Ishikawa (cell line): ENCODE data around the gene TBC1D8.

Source experiments
- CEBPB ChIP-seq: IDR thresholded peaks from 2 replicates; pipeline ENCODE4 v1.6.1; 2012
- CREB1 ChIP-seq: IDR thresholded peaks from 2 replicates; pipeline ENCODE4 v1.6.1; 2012; ENCODE audit warnings: low read depth
- EGR1 ChIP-seq: IDR thresholded peaks from 2 replicates; pipeline ENCODE4 v1.6.1; 2012
- EP300 ChIP-seq: IDR thresholded peaks from 2 replicates; pipeline ENCODE4 v1.6.1; 2012; ENCODE audit warnings: borderline replicate concordance
- FOXM1 ChIP-seq: IDR thresholded peaks from 2 replicates; pipeline ENCODE4 v1.6.1; 2012; ENCODE audit warnings: low read depth, borderline replicate concordance
- NFIC ChIP-seq: IDR thresholded peaks from 2 replicates; pipeline ENCODE4 v1.6.1; 2012
- RAD21 ChIP-seq: IDR thresholded peaks from 2 replicates; pipeline ENCODE4 v1.6.1; 2012; ENCODE audit warnings: low read depth
- TAF1 ChIP-seq: IDR thresholded peaks from 2 replicates; pipeline ENCODE4 v1.6.1; 2012; ENCODE audit warnings: low read depth, mild to moderate bottlenecking
- TCF12 ChIP-seq: IDR thresholded peaks from 2 replicates; pipeline ENCODE4 v1.6.1; 2012; ENCODE audit warnings: low read depth
- TEAD4 ChIP-seq: IDR thresholded peaks from 2 replicates; pipeline ENCODE4 v1.6.1; 2012
- YY1 ChIP-seq: IDR thresholded peaks from 2 replicates; pipeline ENCODE4 v1.6.1; 2012; ENCODE audit warnings: low read depth
- ZBTB7A ChIP-seq: IDR thresholded peaks from 2 replicates; pipeline ENCODE4 v1.6.1; 2012; ENCODE audit warnings: low read depth
- TF ChIP-seq, protein P1 (sequence below): IDR thresholded peaks from 2 replicates; pipeline ENCODE4 v1.6.1; 2012
- TF ChIP-seq, protein P2 (sequence below): IDR thresholded peaks from 2 replicates; pipeline ENCODE4 v1.6.1; 2012; ENCODE audit warnings: low read depth, mild to moderate bottlenecking
- TF ChIP-seq, protein P3 (sequence below): IDR thresholded peaks from 2 replicates; pipeline ENCODE4 v1.6.1; 2012

Gene TBC1D8

DNA sequence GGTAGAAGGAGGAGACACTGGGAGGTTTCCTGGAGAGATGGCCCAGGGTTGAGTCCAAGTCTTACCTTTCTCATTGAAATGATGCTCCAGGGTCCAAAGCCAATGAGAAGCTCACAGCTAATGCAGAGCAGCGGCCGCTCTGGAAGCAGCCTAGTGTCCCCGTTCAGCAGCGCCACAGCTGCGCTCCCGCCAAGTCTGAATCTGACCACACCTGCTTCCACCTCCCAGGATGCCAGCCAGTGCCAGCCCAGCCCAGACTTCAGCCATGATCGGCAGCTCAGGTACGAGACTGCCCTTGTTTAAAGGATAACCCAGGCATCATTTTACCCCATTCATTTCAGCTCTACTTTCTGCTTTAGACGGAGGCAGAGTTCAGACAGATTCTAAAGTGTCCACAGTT lies 161.0 kb downstream of the TBC1D8 start:
- TF ChIP-seq EP300 (no peak), YY1 (no peak), CREB1 (no peak), TAF1 (no peak), TCF12 (no peak), EGR1 (no peak), NFIC (no peak)
- TF ChIP-seq, protein P1, sequence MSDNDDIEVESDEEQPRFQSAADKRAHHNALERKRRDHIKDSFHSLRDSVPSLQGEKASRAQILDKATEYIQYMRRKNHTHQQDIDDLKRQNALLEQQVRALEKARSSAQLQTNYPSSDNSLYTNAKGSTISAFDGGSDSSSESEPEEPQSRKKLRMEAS: no peak
- TF ChIP-seq, protein P2, sequence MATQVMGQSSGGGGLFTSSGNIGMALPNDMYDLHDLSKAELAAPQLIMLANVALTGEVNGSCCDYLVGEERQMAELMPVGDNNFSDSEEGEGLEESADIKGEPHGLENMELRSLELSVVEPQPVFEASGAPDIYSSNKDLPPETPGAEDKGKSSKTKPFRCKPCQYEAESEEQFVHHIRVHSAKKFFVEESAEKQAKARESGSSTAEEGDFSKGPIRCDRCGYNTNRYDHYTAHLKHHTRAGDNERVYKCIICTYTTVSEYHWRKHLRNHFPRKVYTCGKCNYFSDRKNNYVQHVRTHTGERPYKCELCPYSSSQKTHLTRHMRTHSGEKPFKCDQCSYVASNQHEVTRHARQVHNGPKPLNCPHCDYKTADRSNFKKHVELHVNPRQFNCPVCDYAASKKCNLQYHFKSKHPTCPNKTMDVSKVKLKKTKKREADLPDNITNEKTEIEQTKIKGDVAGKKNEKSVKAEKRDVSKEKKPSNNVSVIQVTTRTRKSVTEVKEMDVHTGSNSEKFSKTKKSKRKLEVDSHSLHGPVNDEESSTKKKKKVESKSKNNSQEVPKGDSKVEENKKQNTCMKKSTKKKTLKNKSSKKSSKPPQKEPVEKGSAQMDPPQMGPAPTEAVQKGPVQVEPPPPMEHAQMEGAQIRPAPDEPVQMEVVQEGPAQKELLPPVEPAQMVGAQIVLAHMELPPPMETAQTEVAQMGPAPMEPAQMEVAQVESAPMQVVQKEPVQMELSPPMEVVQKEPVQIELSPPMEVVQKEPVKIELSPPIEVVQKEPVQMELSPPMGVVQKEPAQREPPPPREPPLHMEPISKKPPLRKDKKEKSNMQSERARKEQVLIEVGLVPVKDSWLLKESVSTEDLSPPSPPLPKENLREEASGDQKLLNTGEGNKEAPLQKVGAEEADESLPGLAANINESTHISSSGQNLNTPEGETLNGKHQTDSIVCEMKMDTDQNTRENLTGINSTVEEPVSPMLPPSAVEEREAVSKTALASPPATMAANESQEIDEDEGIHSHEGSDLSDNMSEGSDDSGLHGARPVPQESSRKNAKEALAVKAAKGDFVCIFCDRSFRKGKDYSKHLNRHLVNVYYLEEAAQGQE: no peak
- TF ChIP-seq, protein P3, sequence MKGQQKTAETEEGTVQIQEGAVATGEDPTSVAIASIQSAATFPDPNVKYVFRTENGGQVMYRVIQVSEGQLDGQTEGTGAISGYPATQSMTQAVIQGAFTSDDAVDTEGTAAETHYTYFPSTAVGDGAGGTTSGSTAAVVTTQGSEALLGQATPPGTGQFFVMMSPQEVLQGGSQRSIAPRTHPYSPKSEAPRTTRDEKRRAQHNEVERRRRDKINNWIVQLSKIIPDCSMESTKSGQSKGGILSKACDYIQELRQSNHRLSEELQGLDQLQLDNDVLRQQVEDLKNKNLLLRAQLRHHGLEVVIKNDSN: no peak

DNA sequence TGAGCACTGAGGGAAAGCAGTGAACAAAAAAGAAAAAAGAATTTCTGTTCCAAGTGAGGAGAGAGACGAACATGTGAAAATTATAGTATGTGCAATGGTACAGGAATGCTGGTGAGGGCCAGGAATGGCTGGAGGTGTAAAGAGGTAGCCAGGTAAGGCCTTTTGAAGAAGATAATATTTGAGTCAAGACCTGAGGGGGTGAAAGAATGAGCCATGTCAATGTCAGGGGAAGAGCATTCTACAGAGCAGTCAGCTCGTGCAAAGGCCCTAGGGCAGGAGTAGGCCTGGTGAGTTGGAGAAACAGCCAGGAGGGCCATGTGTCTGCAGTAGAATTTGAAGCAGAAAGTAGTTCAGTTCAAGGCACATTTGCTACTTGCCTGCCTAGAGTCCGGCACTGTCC lies 161.5 kb downstream of the TBC1D8 start:
- TF ChIP-seq YY1: no peak
- TF ChIP-seq, protein P2: no peak
- no peak for TF ChIP-seq ZBTB7A
- TF ChIP-seq, protein P3: no peak

DNA sequence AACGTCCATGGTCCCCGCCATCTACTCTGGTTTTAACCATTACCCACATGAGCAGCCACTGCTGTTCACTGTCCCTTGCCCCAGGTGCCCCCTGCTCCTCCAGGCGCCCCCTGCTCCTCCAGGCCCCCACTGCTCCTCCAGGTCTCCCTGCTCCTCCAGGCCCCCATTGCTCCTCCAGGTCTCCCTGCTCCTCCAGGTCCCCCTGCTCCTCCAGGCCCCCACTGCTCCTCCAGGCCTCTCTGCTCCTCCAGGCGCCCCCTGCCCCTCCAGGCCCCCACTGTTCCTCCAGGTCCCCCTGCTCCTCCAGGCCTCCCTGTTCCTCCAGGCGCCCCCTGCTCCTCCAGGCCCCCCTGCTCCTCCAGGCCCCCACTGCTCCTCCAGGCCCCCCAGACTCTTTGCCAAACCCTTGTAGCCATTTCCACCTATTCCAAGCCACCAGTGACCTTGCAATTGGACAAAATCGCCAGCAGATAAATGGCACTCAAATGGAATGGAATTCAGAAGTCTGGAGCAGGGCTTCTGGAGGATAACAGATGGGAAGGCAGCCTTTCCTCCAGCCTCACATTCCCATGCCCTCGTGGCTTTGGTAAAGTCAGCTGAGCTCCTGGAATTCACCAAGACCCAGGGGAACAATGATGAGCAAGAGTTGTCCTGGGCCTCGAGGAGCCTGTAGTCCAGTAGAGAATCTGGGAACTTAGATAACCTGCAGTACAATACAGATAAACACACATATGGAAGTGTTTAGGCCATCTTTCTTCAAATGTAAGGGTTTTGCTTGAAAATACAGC lies 162.4 kb downstream of the TBC1D8 start:
- TF ChIP-seq EGR1: no peak
- no peak for TF ChIP-seq ZBTB7A
- TF ChIP-seq CREB1: no peak

DNA sequence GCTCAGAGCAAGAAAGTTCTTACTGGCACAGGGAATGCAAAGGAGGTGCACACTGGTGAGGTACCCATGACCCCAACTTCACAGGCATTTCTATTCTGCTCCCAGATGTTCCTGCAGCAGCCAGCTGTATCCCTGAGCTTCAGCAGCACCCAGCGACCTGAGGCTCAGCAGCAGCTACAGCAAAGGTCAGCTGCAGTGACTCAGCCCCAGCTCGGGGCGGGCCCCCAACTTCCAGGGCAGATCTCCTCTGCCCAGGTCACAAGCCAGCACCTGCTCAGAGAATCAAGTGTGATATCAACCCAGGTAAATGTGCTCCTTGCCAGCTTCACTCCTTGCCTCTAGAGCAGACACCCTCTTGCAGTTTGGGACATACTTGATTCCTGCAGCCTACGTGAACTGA lies 163.2 kb downstream of the TBC1D8 start:
- TF ChIP-seq NFIC: no peak
- TF ChIP-seq CREB1: no peak
- no peak for TF ChIP-seq TCF12
- no peak for TF ChIP-seq RAD21
- TF ChIP-seq, protein P1: no peak
- no peak for TF ChIP-seq CEBPB
- TF ChIP-seq ZBTB7A: no peak

DNA sequence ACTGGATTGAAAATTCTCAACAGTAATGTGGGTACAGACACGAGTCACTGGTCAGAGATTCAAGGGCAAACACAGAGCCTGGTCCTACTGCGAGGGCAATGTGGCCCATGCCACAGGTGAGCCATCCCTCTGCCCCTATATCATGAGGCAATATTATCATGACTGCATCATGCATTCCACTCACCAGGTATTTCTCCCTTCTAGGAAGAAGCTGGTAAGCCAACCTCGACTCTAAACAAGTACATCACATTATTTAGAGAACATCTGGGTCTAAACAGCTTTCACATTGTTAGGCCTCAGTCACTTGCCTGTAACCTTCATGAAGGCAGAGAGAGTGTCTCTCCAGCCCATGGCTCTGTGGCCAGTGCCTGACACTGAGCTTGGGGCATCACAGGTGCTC lies 163.6 kb downstream of the TBC1D8 start:
- TF ChIP-seq, protein P3: no peak
- TF ChIP-seq TEAD4: no peak
- TF ChIP-seq RAD21: no peak
- TF ChIP-seq CREB1: no peak
- TF ChIP-seq NFIC: no peak
- TF ChIP-seq ZBTB7A: no peak
- TF ChIP-seq TCF12: no peak
- no peak for TF ChIP-seq TAF1
- TF ChIP-seq, protein P2: no peak
- no peak for TF ChIP-seq EGR1
- no peak for TF ChIP-seq FOXM1
- TF ChIP-seq, protein P1: no peak
- TF ChIP-seq YY1: no peak
- TF ChIP-seq EP300: no peak
- TF ChIP-seq CEBPB: no peak
